Posterior cingulate gyrus (tissue), 11 donors: ENCODE data around the gene SPPL3.
"Not testable (repeated sequence)": the region's sequence is repeated elsewhere in the genome, so short reads cannot be mapped to it uniquely, and the experiment has no call there.

Experiments
- DNase-seq, 10 donors: peaks; one replicate each; pipeline versions ENCODE4 v3.0.0 to v3.0.0-alpha.2; 2020 to 2021; ENCODE audit warnings: mixed read lengths in 3 of 10
- intact Hi-C: fragments of 100-400 bp; cut with DNase I; formaldehyde crosslinking; loops from one replicate; pipeline ENCODE4 v1.15.1; 2023

The SPPL3 gene

GRCh38 chr12:120921637-120922036, 17.5 kb upstream of the SPPL3 start:
- intact Hi-C loops, result no loop called here
- DNase-seq, result no peak

- no peak for DNase-seq
- intact Hi-C loops, result no loop called here
Observed at GRCh38 chr12:120920178-120920577, 16.0 kb upstream of the SPPL3 start.

GRCh38 chr12:120917748-120918147, 13.6 kb upstream of the SPPL3 start:
- no peak for DNase-seq
- intact Hi-C loops, result no loop called here

GRCh38 chr12:120916561-120916960, 12.4 kb upstream of the SPPL3 start:
- DNase-seq, result no peak
- intact Hi-C loops, result no loop called here

- intact Hi-C loops, result no loop called here
Observed at GRCh38 chr12:120914794-120915193, 10.6 kb upstream of the SPPL3 start.

GRCh38 chr12:120909633-120910298, 5.6 kb upstream of the SPPL3 start:
- intact Hi-C loops, result loop anchor here (10.0 kb wide), 1 partner anchor 185 kb away; the partner anchor contains the start of gene ACADS
- DNase-seq, result no peak

More at GRCh38 chr12:120914794-120915193, 10.6 kb upstream of the SPPL3 start:
- DNase-seq, result no peak

- intact Hi-C loops, result loop anchor here (2.0 to 10.0 kb wide), 2 partner anchors 181 to 219 kb away; partner anchors contain the start of genes ACADS and MLEC
Observed at GRCh38 chr12:120905856-120906384, 1.8 kb upstream of the SPPL3 start.

GRCh38 chr12:120903412-120904196, 554 bp downstream of the SPPL3 start:
- intact Hi-C loops, result loop anchor here (2.0 to 10.0 kb wide), 4 partner anchors 46 to 217 kb away; partner anchors contain the start of genes ACADS and MLEC

More at GRCh38 chr12:120905856-120906384, 1.8 kb upstream of the SPPL3 start:
- no peak for DNase-seq

GRCh38 chr12:120902846-120903411, 1.2 kb downstream of the SPPL3 start:
- DNase-seq, result no peak
- intact Hi-C loops, result loop anchor here (5.0 to 10.0 kb wide), 3 partner anchors 46 to 178 kb away; partner anchors contain the start of gene ACADS

More at GRCh38 chr12:120903412-120904196, 554 bp downstream of the SPPL3 start:
- DNase-seq, result peak; percentile 29 to 92 (median 52)

GRCh38 chr12:120901818-120902217, 2.3 kb downstream of the SPPL3 start:
- intact Hi-C loops, result loop anchor here (5.0 to 10.0 kb wide), 3 partner anchors 45 to 177 kb away; partner anchors contain the start of gene ACADS
- DNase-seq, result no peak

GRCh38 chr12:120901101-120901500, 3.1 kb downstream of the SPPL3 start:
- DNase-seq, result not testable (repeated sequence)
- intact Hi-C loops, result loop anchor here (5.0 to 10.0 kb wide), 3 partner anchors 44 to 176 kb away; partner anchors contain the start of gene ACADS

GRCh38 chr12:120895532-120895931, 8.6 kb downstream of the SPPL3 start:
- intact Hi-C loops, result no loop called here
- no peak for DNase-seq

GRCh38 chr12:120892265-120892664, 11.9 kb downstream of the SPPL3 start:
- no peak for DNase-seq
- intact Hi-C loops, result no loop called here

- intact Hi-C loops, result no loop called here
- DNase-seq, result no peak
Observed at GRCh38 chr12:120890963-120891362, 13.2 kb downstream of the SPPL3 start.

GRCh38 chr12:120887253-120888043, 16.7 kb downstream of the SPPL3 start:
- intact Hi-C loops, result no loop called here
- DNase-seq, result no peak

- intact Hi-C loops, result no loop called here
- no peak for DNase-seq
Observed at GRCh38 chr12:120886199-120887018, 17.7 kb downstream of the SPPL3 start.

GRCh38 chr12:120885521-120885920, 18.6 kb downstream of the SPPL3 start:
- DNase-seq, result no peak
- intact Hi-C loops, result no loop called here

- no peak for DNase-seq
- intact Hi-C loops, result no loop called here
Observed at GRCh38 chr12:120884644-120885043, 19.5 kb downstream of the SPPL3 start.

- intact Hi-C loops, result no loop called here
- DNase-seq, result no peak
Observed at GRCh38 chr12:120882055-120882555, 22.1 kb downstream of the SPPL3 start.
